Fibroblast of the aortic adventitia (primary cell): ENCODE results near the gene FLNC. TPM values are rescaled to one million over a fixed set of nuclear protein-coding genes. Genes with fewer than 3 reads are reported as not detected.

Experiments used
- DNase-seq: peaks from one replicate; pipeline ENCODE4 v3.0.0-alpha.2; 2010; ENCODE audit warnings: low read depth
- H3K4me3 ChIP-seq: 2 replicates; pipeline ENCODE4 v1.5.1; 2011; ENCODE audit warnings: low read depth, mild to moderate bottlenecking, control low read depth, low read length, moderate library complexity
- CTCF ChIP-seq: IDR thresholded peaks from 2 replicates; pipeline ENCODE4 v1.5.1; 2011; ENCODE audit warnings: mild to moderate bottlenecking, low read length, control low read depth, inconsistent platforms; ENCODE audit not compliant: insufficient read depth
- total RNA-seq: library from RNA; depleted of rRNA; stranded (reverse); fragments of >200 nt; gene quantifications from 2 replicates; pipeline ENCODE4 v1.2.3, GENCODE V29; 2012; ENCODE audit warnings: low replicate concordance

FLNC gene
- total RNA-seq, 1 donor, result 193 TPM

GRCh38 chr7:128849156-128849515 is 18.9 kb downstream of the FLNC start:
- no peak for TF ChIP-seq CTCF
- DNase-seq, result no peak
- no peak overlapping the region for H3K4me3 ChIP-seq

- no peak for DNase-seq
- TF ChIP-seq CTCF, result no peak
Observed at GRCh38 chr7:128849804-128850490, 19.7 kb downstream of the FLNC start.

GRCh38 chr7:128852537-128853254 is 22.5 kb downstream of the FLNC start:
- no peak for DNase-seq
- no peak for TF ChIP-seq CTCF
- no peak overlapping the region for H3K4me3 ChIP-seq

More at GRCh38 chr7:128849804-128850490, 19.7 kb downstream of the FLNC start:
- no peak overlapping the region for H3K4me3 ChIP-seq

GRCh38 chr7:128853799-128854198 is 23.6 kb downstream of the FLNC start:
- TF ChIP-seq CTCF, result no peak
- DNase-seq, result no peak
- H3K4me3 ChIP-seq, result no peak overlapping the region

- TF ChIP-seq CTCF, result no peak
- DNase-seq, result no peak
- H3K4me3 ChIP-seq, result no peak overlapping the region
Observed at GRCh38 chr7:128854396-128854795, 24.2 kb downstream of the FLNC start.

- DNase-seq, result no peak
- TF ChIP-seq CTCF, result no peak
- no peak overlapping the region for H3K4me3 ChIP-seq
Observed at GRCh38 chr7:128855559-128855958, 25.4 kb downstream of the FLNC start.
